Measurements from ENCODE around the gene SCART1.
"Not testable (repeated sequence)": the region's sequence is repeated elsewhere in the genome, so short reads cannot be mapped to it uniquely, and the experiment has no call there.

SCART1 gene

GRCh38 chr10:133438711-133439273 is 15.0 kb upstream of the SCART1 start:
- DNase-seq: no peak

- DNase-seq: no peak
These were observed 14.0 kb upstream of the SCART1 start for GRCh38 chr10:133439517-133440461.

GRCh38 chr10:133440633-133441285 is 13.0 kb upstream of the SCART1 start:
- DNase-seq: no peak

GRCh38 chr10:133441356-133441755 is 12.4 kb upstream of the SCART1 start:
- not testable (repeated sequence) for DNase-seq

- no peak for DNase-seq
These were observed 12.0 kb upstream of the SCART1 start for GRCh38 chr10:133441780-133442179.

GRCh38 chr10:133442191-133442966 is 11.4 kb upstream of the SCART1 start:
- DNase-seq: no peak

GRCh38 chr10:133442967-133443924 is 10.5 kb upstream of the SCART1 start:
- DNase-seq: no peak

- DNase-seq: no peak
These were observed 9.1 kb upstream of the SCART1 start for GRCh38 chr10:133444342-133445267.

- no peak for DNase-seq
These were observed 8.4 kb upstream of the SCART1 start for GRCh38 chr10:133445268-133445732.

GRCh38 chr10:133445751-133446708 is 7.7 kb upstream of the SCART1 start:
- no peak for DNase-seq

GRCh38 chr10:133446979-133447378 is 6.8 kb upstream of the SCART1 start:
- no peak for DNase-seq

GRCh38 chr10:133448120-133448519 is 5.6 kb upstream of the SCART1 start:
- DNase-seq: no peak

- no peak for DNase-seq
These were observed 2.4 kb upstream of the SCART1 start for GRCh38 chr10:133451346-133451745.

- DNase-seq: no peak
These were observed 1.3 kb upstream of the SCART1 start for GRCh38 chr10:133452453-133452852.

GRCh38 chr10:133454204-133454893 is 604 bp downstream of the SCART1 start:
- no peak for DNase-seq

- no peak for DNase-seq
These were observed 1.5 kb downstream of the SCART1 start for GRCh38 chr10:133455196-133455595.

- DNase-seq: no peak
These were observed 1.9 kb downstream of the SCART1 start for GRCh38 chr10:133455611-133456031.
